Activated T-helper 2 cell treated with anti-CD3 and anti-CD28 coated beads, Interferon-gamma antibody, Interleukin-2, Interleukin-4, amounts not matched to agents 10 μg/mL and 5 μg/mL and 100 μg/mL, durations not matched to agents 14 hours and 24 hours and 36 hours (primary cell): ENCODE results near the gene TPPP3. TPM values are rescaled to one million over a fixed set of nuclear protein-coding genes. Genes with fewer than 3 reads are reported as not detected.

Source experiments
- DNase-seq: peaks from one replicate; pipeline ENCODE4 v3.0.0; 2021; ENCODE audit warnings: low spot score
- H3K27ac Mint-ChIP-seq: one replicate; pipeline ENCODE4 v1.8.0; 2021; ENCODE audit warnings: mixed read lengths
- H3K27me3 Mint-ChIP-seq: one replicate; pipeline ENCODE4 v1.8.0; 2021; ENCODE audit warnings: low read depth, mixed read lengths
- H3K36me3 Mint-ChIP-seq: one replicate; pipeline ENCODE4 v1.8.0; 2021; ENCODE audit warnings: low read depth, mixed read lengths
- H3K4me1 Mint-ChIP-seq: one replicate; pipeline ENCODE4 v1.8.0; 2021; ENCODE audit warnings: low read depth, mixed read lengths
- H3K4me3 Mint-ChIP-seq: one replicate; pipeline ENCODE4 v1.8.0; 2021; ENCODE audit warnings: low read depth, mild to moderate bottlenecking, moderate library complexity, mixed read lengths
- H3K9me3 Mint-ChIP-seq: one replicate; pipeline ENCODE4 v1.8.0; 2021; ENCODE audit warnings: mixed read lengths
- intact Hi-C: fragments of 100-400 bp; cut with micrococcal nuclease; formaldehyde crosslinking; loops from one replicate; pipeline ENCODE4 v1.15.1; 2023
- total RNA-seq: library from RNA; stranded (reverse); gene quantifications from 2 replicates; pipeline ENCODE4 v1.2.3, GENCODE V29; 2022

Gene TPPP3
- total RNA-seq, 1 donor from 2014 or later = not detected

GRCh38 chr16:67406111-67406971 is 13.0 kb upstream of the TPPP3 start:
- Mint-ChIP-seq H3K4me1 (no peaks in the 10 kb centered on the region), H3K27ac (no peak overlapping the region), H3K27me3 (peaks cover 7% of the 10 kb centered on the region), H3K9me3 (no peaks in the 10 kb centered on the region), H3K4me3 (no peak overlapping the region), H3K36me3 (no peaks in the 10 kb centered on the region)
- DNase-seq = no peak
- intact Hi-C loops = no loop called here

- Mint-ChIP-seq H3K9me3 (no peaks in the 10 kb centered on the region), H3K36me3 (no peaks in the 10 kb centered on the region), H3K27ac (no peak overlapping the region), H3K4me3 (no peak overlapping the region), H3K4me1 (no peaks in the 10 kb centered on the region), H3K27me3 (peaks cover 6% of the 10 kb centered on the region)
- no peak for DNase-seq
- intact Hi-C loops = no loop called here
Observed at GRCh38 chr16:67405336-67405735, 12.0 kb upstream of the TPPP3 start.

GRCh38 chr16:67404740-67405226 is 11.5 kb upstream of the TPPP3 start:
- Mint-ChIP-seq H3K4me1 (no peaks in the 10 kb centered on the region), H3K4me3 (no peak overlapping the region), H3K27ac (no peak overlapping the region), H3K36me3 (no peaks in the 10 kb centered on the region), H3K9me3 (no peaks in the 10 kb centered on the region), H3K27me3 (peaks cover 6% of the 10 kb centered on the region)
- intact Hi-C loops = loop anchor here (5.0 kb wide), 1 partner anchor 57 kb away; no protein-coding TSS in a partner anchor
- DNase-seq = no peak

- H3K36me3 Mint-ChIP-seq = no peaks in the 10 kb centered on the region
- H3K27ac Mint-ChIP-seq = no peak overlapping the region
- no peaks in the 10 kb centered on the region for H3K9me3 Mint-ChIP-seq
- no peaks in the 10 kb centered on the region for H3K4me1 Mint-ChIP-seq
- intact Hi-C loops = loop anchor here (5.0 kb wide), 1 partner anchor 57 kb away; no protein-coding TSS in a partner anchor
- H3K27me3 Mint-ChIP-seq = peaks cover 6% of the 10 kb centered on the region
- no peak overlapping the region for H3K4me3 Mint-ChIP-seq
- no peak for DNase-seq
Observed at GRCh38 chr16:67403976-67404555, 10.8 kb upstream of the TPPP3 start.

GRCh38 chr16:67400901-67401300 is 7.6 kb upstream of the TPPP3 start:
- H3K4me3 Mint-ChIP-seq = no peak overlapping the region
- H3K27ac Mint-ChIP-seq = no peak overlapping the region
- no peaks in the 10 kb centered on the region for H3K36me3 Mint-ChIP-seq
- H3K4me1 Mint-ChIP-seq = no peaks in the 10 kb centered on the region
- H3K27me3 Mint-ChIP-seq = peaks cover 9% of the 10 kb centered on the region
- DNase-seq = no peak
- H3K9me3 Mint-ChIP-seq = no peaks in the 10 kb centered on the region
- intact Hi-C loops = loop anchor here (5.0 kb wide), 1 partner anchor 54 kb away; no protein-coding TSS in a partner anchor

DNA sequence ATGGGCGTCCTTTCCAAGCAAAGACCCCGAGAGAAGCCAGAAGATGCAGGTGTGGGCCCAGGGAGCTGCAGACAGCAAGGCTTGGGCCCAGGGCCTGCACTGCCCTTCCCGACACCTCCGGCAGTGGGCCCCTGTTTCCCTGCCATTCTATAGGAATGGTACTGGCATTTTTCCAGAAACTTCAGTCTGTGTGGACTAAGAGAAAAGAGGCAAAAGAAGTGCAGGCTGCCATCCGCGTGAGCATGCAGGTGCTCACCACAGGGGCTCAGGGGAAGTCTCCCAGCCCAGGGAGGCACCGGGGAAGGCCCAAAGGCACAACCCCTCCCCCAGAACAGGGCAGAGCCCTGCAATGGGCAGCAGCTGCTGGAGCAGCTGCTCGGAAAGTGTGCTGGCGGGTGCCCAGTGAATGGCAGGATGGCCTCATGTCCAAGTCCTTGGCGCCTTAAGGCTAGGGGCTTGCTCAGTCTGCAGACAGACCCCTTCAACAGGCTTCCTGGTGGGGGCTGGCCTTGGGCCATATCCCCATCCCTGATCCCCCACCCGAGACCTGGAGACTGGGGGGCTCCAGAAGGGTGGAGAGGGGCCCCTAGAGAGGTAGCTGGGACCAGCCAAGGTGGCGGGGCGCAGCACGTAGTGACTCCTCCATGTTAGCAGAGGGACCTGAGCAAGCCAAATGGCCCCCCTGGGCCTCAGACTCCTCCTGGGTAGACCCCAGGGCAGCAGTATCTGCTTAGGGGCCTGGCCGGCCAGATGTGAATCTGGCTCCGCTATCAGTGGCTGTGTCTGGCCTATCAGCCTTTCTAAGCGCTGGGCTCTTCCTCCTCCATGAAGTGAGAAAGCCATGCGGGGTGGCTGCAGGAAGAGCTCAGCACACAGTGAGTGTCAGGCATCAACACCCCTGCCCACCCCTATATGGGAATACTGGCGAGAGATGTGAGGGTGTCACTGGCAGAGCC is 6.7 kb upstream of the TPPP3 start:
- Mint-ChIP-seq H3K27ac (no peak overlapping the region), H3K27me3 (peaks cover 18% of the 10 kb centered on the region), H3K4me1 (no peaks in the 10 kb centered on the region), H3K9me3 (no peaks in the 10 kb centered on the region), H3K4me3 (no peak overlapping the region), H3K36me3 (no peaks in the 10 kb centered on the region)
- DNase-seq = no peak
- intact Hi-C loops = loop anchor here (1.0 to 5.0 kb wide), 3 partner anchors 53 to 138 kb away; partner anchors contain the start of gene PLEKHG4

DNA sequence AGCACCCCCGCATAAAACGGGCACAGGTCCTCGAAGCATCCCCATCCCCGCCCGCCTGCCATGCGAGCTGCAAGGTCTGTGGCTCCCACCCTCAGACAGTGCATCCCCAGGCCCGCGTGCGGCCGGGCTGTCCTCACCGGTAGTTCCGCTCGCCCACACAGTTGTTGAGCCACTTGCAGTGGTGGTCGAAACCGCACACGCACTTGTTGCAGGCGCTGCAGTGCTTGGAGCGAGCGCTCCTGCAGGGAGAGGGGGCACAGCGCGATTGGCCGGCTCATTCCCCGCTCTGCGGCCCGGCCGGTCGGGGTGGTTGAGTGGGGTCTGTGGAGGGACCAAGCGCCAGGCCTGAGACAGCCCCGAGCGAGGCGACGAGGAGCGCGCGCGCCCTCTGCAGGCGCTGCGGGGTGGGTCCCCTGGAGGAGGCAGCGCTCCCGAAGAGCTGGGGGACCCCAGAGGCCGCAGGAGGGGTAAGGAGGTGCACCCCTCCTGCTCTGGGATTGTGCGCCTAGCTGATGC is 6.0 kb upstream of the TPPP3 start:
- H3K36me3 Mint-ChIP-seq = no peaks in the 10 kb centered on the region
- H3K4me3 Mint-ChIP-seq = no peak overlapping the region
- H3K27me3 Mint-ChIP-seq = peaks cover 21% of the 10 kb centered on the region
- intact Hi-C loops = loop anchor here (1.0 to 5.0 kb wide), 2 partner anchors 120 to 137 kb away; partner anchors contain the start of gene PLEKHG4
- DNase-seq = peak; percentile 36
- H3K27ac Mint-ChIP-seq = no peak overlapping the region
- peaks cover under 1% of the 10 kb centered on the region for H3K4me1 Mint-ChIP-seq
- no peaks in the 10 kb centered on the region for H3K9me3 Mint-ChIP-seq

DNA sequence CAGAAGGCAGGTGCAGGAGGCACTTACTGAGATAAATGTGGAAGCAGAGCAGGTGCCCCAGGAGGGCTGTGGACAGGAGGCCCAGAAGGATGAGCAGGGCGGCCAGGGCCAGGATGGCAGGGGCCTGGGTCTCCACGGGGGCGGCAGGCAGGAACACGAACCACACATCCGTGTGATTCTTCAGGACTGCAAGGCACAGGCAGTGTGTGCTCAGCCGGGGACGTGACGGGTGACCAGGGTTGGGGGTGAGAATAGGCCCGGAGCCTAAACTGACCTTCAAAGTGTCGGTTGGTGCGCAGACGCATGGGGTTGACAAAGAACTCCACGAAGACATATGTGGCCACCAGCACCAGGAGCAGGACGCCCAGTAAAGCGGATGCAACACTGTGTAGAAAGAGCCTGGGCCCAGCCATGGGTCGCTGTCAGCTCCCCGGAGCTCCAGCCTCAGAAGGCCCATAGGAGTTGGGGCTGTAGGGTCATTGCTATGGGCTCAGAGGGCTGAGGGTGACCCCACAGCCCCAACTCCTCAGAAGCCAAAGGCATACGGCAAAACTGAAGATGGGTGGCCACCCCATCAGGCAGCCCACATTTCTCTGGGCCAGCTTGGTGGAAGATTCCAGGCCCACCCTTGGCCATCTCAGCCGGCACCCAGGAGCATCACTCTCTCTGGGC is 5.4 kb upstream of the TPPP3 start:
- Mint-ChIP-seq H3K36me3 (no peaks in the 10 kb centered on the region), H3K4me3 (no peak overlapping the region), H3K27me3 (peaks cover 26% of the 10 kb centered on the region), H3K4me1 (peaks cover 4% of the 10 kb centered on the region), H3K27ac (no peak overlapping the region), H3K9me3 (no peaks in the 10 kb centered on the region)
- intact Hi-C loops = loop anchor here (1.0 to 5.0 kb wide), 2 partner anchors 119 to 136 kb away; partner anchors contain the start of gene PLEKHG4
- DNase-seq = no peak

- H3K27ac Mint-ChIP-seq = no peak overlapping the region
- intact Hi-C loops = loop anchor here (5.0 kb wide), 1 partner anchor 136 kb away; no protein-coding TSS in a partner anchor
- peaks cover 29% of the 10 kb centered on the region for H3K27me3 Mint-ChIP-seq
- no peaks in the 10 kb centered on the region for H3K9me3 Mint-ChIP-seq
- no peak overlapping the region for H3K4me3 Mint-ChIP-seq
- no peaks in the 10 kb centered on the region for H3K36me3 Mint-ChIP-seq
- peaks cover 4% of the 10 kb centered on the region for H3K4me1 Mint-ChIP-seq
- DNase-seq = no peak
Observed at GRCh38 chr16:67397812-67398545, 4.7 kb upstream of the TPPP3 start.

- Mint-ChIP-seq H3K4me3 (no peak overlapping the region), H3K27ac (no peak overlapping the region), H3K27me3 (peaks cover 33% of the 10 kb centered on the region), H3K36me3 (no peaks in the 10 kb centered on the region), H3K9me3 (no peaks in the 10 kb centered on the region), H3K4me1 (peaks cover 4% of the 10 kb centered on the region)
- DNase-seq = no peak
- intact Hi-C loops = loop anchor here (5.0 kb wide), 1 partner anchor 135 kb away; no protein-coding TSS in a partner anchor
Observed at GRCh38 chr16:67397036-67397801, 3.9 kb upstream of the TPPP3 start.
